ENCODE measurements around the gene AMPD1. TPM values are rescaled to one million over a fixed set of nuclear protein-coding genes. Genes with fewer than 3 reads are reported as not detected.

Gene AMPD1
- total RNA-seq, 2 donors from 2014 or later, result 0.23 to 0.40 TPM

- WGBS, result 88% methylated on average over 2 of the region's 2 CpGs
- no peaks in the 10 kb centered on the region for H3K4me1 ChIP-seq (replicated peaks)
Measured at GRCh38 chr1:114707604-114708003, 12.3 kb upstream of the AMPD1 start.

GRCh38 chr1:114703242-114703641 lies 7.9 kb upstream of the AMPD1 start:
- WGBS, result 84% methylated on average over 1 of the region's 1 CpG
- H3K4me3 ChIP-seq, result no peak overlapping the region
- H3K27me3 ChIP-seq (replicated peaks; ENCODE audit: insufficient read depth), result no peaks in the 10 kb centered on the region
- peaks cover 0 to 5% of the 10 kb centered on the region in 2 donors for H3K36me3 ChIP-seq
- no peak for DNase-seq (ENCODE audit: low spot score)
- no peak overlapping the region for H3K27ac ChIP-seq
- no peaks in the 10 kb centered on the region for H3K4me1 ChIP-seq (replicated peaks)
- intact Hi-C loops (cut with DNase I), result no loop called here
- H3K9me3 ChIP-seq, result no peaks in the 10 kb centered on the region
- TF ChIP-seq POLR2A (IDR thresholded peaks at IDR 0.05) (no peak), POLR2AphosphoS5 (IDR thresholded peaks at IDR 0.05) (no peak), CTCF (IDR thresholded peaks at IDR 0.05) (no peak)

More at GRCh38 chr1:114707604-114708003, 12.3 kb upstream of the AMPD1 start:
- intact Hi-C loops (cut with DNase I), result no loop called here
- TF ChIP-seq POLR2A (IDR thresholded peaks at IDR 0.05) (no peak), POLR2AphosphoS5 (IDR thresholded peaks at IDR 0.05) (no peak), CTCF (IDR thresholded peaks at IDR 0.05) (no peak)
- H3K27ac ChIP-seq, result no peak overlapping the region
- H3K9me3 ChIP-seq, result no peaks in the 10 kb centered on the region
- peaks cover 0 to 5% of the 10 kb centered on the region in 2 donors for H3K36me3 ChIP-seq
- H3K27me3 ChIP-seq (replicated peaks; ENCODE audit: insufficient read depth), result no peaks in the 10 kb centered on the region
- H3K4me3 ChIP-seq, result no peak overlapping the region
- no peak for DNase-seq (ENCODE audit: low spot score)

- Histone ChIP-seq H3K9me3 (no peaks in the 10 kb centered on the region), H3K36me3 (peaks cover 0 to 2% of the 10 kb centered on the region in 2 donors), H3K4me3 (no peak overlapping the region), H3K4me1 (replicated peaks) (no peaks in the 10 kb centered on the region), H3K27ac (no peak overlapping the region), H3K27me3 (replicated peaks; ENCODE audit: insufficient read depth) (no peaks in the 10 kb centered on the region)
- intact Hi-C loops (cut with DNase I), result no loop called here
- WGBS, result 73% methylated on average over 5 of the region's 5 CpGs
- no peak for DNase-seq (ENCODE audit: low spot score)
- TF ChIP-seq POLR2AphosphoS5 (IDR thresholded peaks at IDR 0.05) (no peak), CTCF (IDR thresholded peaks at IDR 0.05) (no peak), POLR2A (IDR thresholded peaks at IDR 0.05) (no peak)
Measured at GRCh38 chr1:114702737-114703136, 7.4 kb upstream of the AMPD1 start.

- no peaks in the 10 kb centered on the region for H3K27me3 ChIP-seq (replicated peaks; ENCODE audit: insufficient read depth)
- no peaks in the 10 kb centered on the region for H3K9me3 ChIP-seq
- TF ChIP-seq POLR2A (IDR thresholded peaks at IDR 0.05), result no peak
- TF ChIP-seq CTCF (IDR thresholded peaks at IDR 0.05), result no peak
- no peak for TF ChIP-seq POLR2AphosphoS5 (IDR thresholded peaks at IDR 0.05)
- no peak for DNase-seq (ENCODE audit: low spot score)
- no peaks in the 10 kb centered on the region for H3K36me3 ChIP-seq
- 60% methylated on average over 2 of the region's 2 CpGs for WGBS
- no peak overlapping the region for H3K27ac ChIP-seq
- no peak overlapping the region for H3K4me3 ChIP-seq
- intact Hi-C loops (cut with DNase I), result no loop called here
- H3K4me1 ChIP-seq (replicated peaks), result no peaks in the 10 kb centered on the region
Measured at GRCh38 chr1:114701931-114702330, 6.6 kb upstream of the AMPD1 start.

GRCh38 chr1:114700036-114700600 lies 4.8 kb upstream of the AMPD1 start:
- intact Hi-C loops (cut with DNase I), result no loop called here
- TF ChIP-seq CTCF (IDR thresholded peaks at IDR 0.05), result no peak
- no peak for TF ChIP-seq POLR2AphosphoS5 (IDR thresholded peaks at IDR 0.05)
- TF ChIP-seq POLR2A (IDR thresholded peaks at IDR 0.05), result no peak
- Histone ChIP-seq H3K36me3 (no peaks in the 10 kb centered on the region), H3K4me1 (replicated peaks) (no peaks in the 10 kb centered on the region), H3K27ac (no peak overlapping the region), H3K4me3 (no peak overlapping the region), H3K9me3 (no peaks in the 10 kb centered on the region), H3K27me3 (replicated peaks; ENCODE audit: insufficient read depth) (no peaks in the 10 kb centered on the region)
- no peak for DNase-seq (ENCODE audit: low spot score)
- 53% methylated on average over 4 of the region's 4 CpGs for WGBS
